Measurements from ENCODE around the gene PRICKLE1. TPM values are rescaled to one million over a fixed set of nuclear protein-coding genes. Genes with fewer than 3 reads are reported as not detected.
"Not testable (repeated sequence)": the region's sequence is repeated elsewhere in the genome, so short reads cannot be mapped to it uniquely, and the experiment has no call there.

Gene PRICKLE1
- polyA plus RNA-seq, 1 donor from 2014 or later = 20.6 TPM

- H3K36me3 ChIP-seq (ENCODE audit: insufficient read depth, low read length) = no peaks in the 10 kb centered on the region
- no peaks in the 10 kb centered on the region for H3K9me3 ChIP-seq (ENCODE audit: low read length)
- no peaks in the 10 kb centered on the region for H3K9me2 ChIP-seq (ENCODE audit: insufficient read depth, low read length)
- TF ChIP-seq EP300 (conservative IDR thresholded peaks at IDR 0.05; ENCODE audit: poor library complexity, severe bottlenecking) (no peak), TAF1 (IDR thresholded peaks at IDR 0.05; ENCODE audit: low read depth) (no peak), REST (IDR thresholded peaks at IDR 0.05; ENCODE audit: borderline replicate concordance) (no peak), RAD21 (conservative IDR thresholded peaks at IDR 0.05) (no peak), SMC3 (conservative IDR thresholded peaks at IDR 0.05; ENCODE audit: poor library complexity) (no peak), EZH2 (IDR thresholded peaks at IDR 0.05; ENCODE audit: borderline replicate concordance, insufficient read depth, low read length, poor library complexity, severe bottlenecking) (no peak), POLR2AphosphoS5 (IDR thresholded peaks at IDR 0.05) (no peak), CTCF (IDR thresholded peaks at IDR 0.05; ENCODE audit: poor library complexity, severe bottlenecking) (no peak), MXI1 (conservative IDR thresholded peaks at IDR 0.05; ENCODE audit: poor library complexity, severe bottlenecking) (no peak)
- no peak overlapping the region for H3K4me2 ChIP-seq (ENCODE audit: low read length)
- H3K4me3 ChIP-seq (ENCODE audit: low read length) = no peak overlapping the region
- no peaks in the 10 kb centered on the region for H3K79me2 ChIP-seq (replicated peaks; ENCODE audit: insufficient read depth, low read length)
- no peaks in the 10 kb centered on the region for H3F3A ChIP-seq (ENCODE audit: insufficient read depth, low read length, poor library complexity, severe bottlenecking)
- H3K27me3 ChIP-seq (ENCODE audit: insufficient read depth, low read depth, low read length) = no peaks in the 10 kb centered on the region
- no peak overlapping the region for H3K9ac ChIP-seq (ENCODE audit: low read length)
- no peak overlapping the region for H3K27ac ChIP-seq (ENCODE audit: low read length)
- no peaks in the 10 kb centered on the region for H4K20me1 ChIP-seq (ENCODE audit: insufficient read depth)
- no peak overlapping the region for H2AFZ ChIP-seq (ENCODE audit: low read depth, low read length)
These were observed 42.8 kb downstream of the PRICKLE1 start for GRCh38 chr12:42546709-42547108.

- no peak overlapping the region for H2AFZ ChIP-seq (ENCODE audit: low read depth, low read length)
- no peaks in the 10 kb centered on the region for H3K36me3 ChIP-seq (ENCODE audit: insufficient read depth, low read length)
- H3K9ac ChIP-seq (ENCODE audit: low read length) = no peak overlapping the region
- H3F3A ChIP-seq (ENCODE audit: insufficient read depth, low read length, poor library complexity, severe bottlenecking) = no peaks in the 10 kb centered on the region
- no peaks in the 10 kb centered on the region for H4K20me1 ChIP-seq (ENCODE audit: insufficient read depth)
- H3K9me2 ChIP-seq (ENCODE audit: insufficient read depth, low read length) = no peaks in the 10 kb centered on the region
- no peaks in the 10 kb centered on the region for H3K9me3 ChIP-seq (ENCODE audit: low read length)
- no peak overlapping the region for H3K4me3 ChIP-seq (ENCODE audit: low read length)
- H3K27me3 ChIP-seq (ENCODE audit: insufficient read depth, low read depth, low read length) = no peaks in the 10 kb centered on the region
- TF ChIP-seq CTCF (IDR thresholded peaks at IDR 0.05; ENCODE audit: poor library complexity, severe bottlenecking) (no peak), TAF1 (IDR thresholded peaks at IDR 0.05; ENCODE audit: low read depth) (no peak), EP300 (conservative IDR thresholded peaks at IDR 0.05; ENCODE audit: poor library complexity, severe bottlenecking) (no peak), RAD21 (conservative IDR thresholded peaks at IDR 0.05) (no peak), POLR2AphosphoS5 (IDR thresholded peaks at IDR 0.05) (no peak), MXI1 (conservative IDR thresholded peaks at IDR 0.05; ENCODE audit: poor library complexity, severe bottlenecking) (no peak), REST (IDR thresholded peaks at IDR 0.05; ENCODE audit: borderline replicate concordance) (no peak), SMC3 (conservative IDR thresholded peaks at IDR 0.05; ENCODE audit: poor library complexity) (no peak), EZH2 (IDR thresholded peaks at IDR 0.05; ENCODE audit: borderline replicate concordance, insufficient read depth, low read length, poor library complexity, severe bottlenecking) (no peak)
- H3K27ac ChIP-seq (ENCODE audit: low read length) = no peak overlapping the region
- H3K4me2 ChIP-seq (ENCODE audit: low read length) = no peak overlapping the region
- no peaks in the 10 kb centered on the region for H3K79me2 ChIP-seq (replicated peaks; ENCODE audit: insufficient read depth, low read length)
These were observed 47.6 kb downstream of the PRICKLE1 start for GRCh38 chr12:42541965-42542364.

GRCh38 chr12:42541308-42541707 is 48.2 kb downstream of the PRICKLE1 start:
- not testable (repeated sequence) for H3F3A ChIP-seq (ENCODE audit: insufficient read depth, low read length, poor library complexity, severe bottlenecking); H2AFZ ChIP-seq (ENCODE audit: low read depth, low read length); H3K27me3 ChIP-seq (ENCODE audit: insufficient read depth, low read depth, low read length); H3K36me3 ChIP-seq (ENCODE audit: insufficient read depth, low read length); H3K9ac ChIP-seq (ENCODE audit: low read length); H3K4me2 ChIP-seq (ENCODE audit: low read length); H3K79me2 ChIP-seq (replicated peaks; ENCODE audit: insufficient read depth, low read length); H3K4me3 ChIP-seq (ENCODE audit: low read length); H3K27ac ChIP-seq (ENCODE audit: low read length); H3K9me2 ChIP-seq (ENCODE audit: insufficient read depth, low read length); H3K9me3 ChIP-seq (ENCODE audit: low read length); H4K20me1 ChIP-seq (ENCODE audit: insufficient read depth)
